ENCODE results near the gene GPHN. TPM values are rescaled to one million over a fixed set of nuclear protein-coding genes. Genes with fewer than 3 reads are reported as not detected.

GPHN gene
- total RNA-seq, 4 donors from 2014 or later, result 10.7 to 47.0 (median 28.2) TPM

- Histone ChIP-seq H3K4me1 (no peaks in the 10 kb centered on the region), H3K27me3 (no peaks in the 10 kb centered on the region), H3K27ac (no peak overlapping the region), H3K9me3 (peaks cover 0 to 3% (median 0%) of the 10 kb centered on the region in 4 donors), H3K4me3 (no peak overlapping the region), H3K36me3 (no peaks in the 10 kb centered on the region)
- TF ChIP-seq, protein P1, sequence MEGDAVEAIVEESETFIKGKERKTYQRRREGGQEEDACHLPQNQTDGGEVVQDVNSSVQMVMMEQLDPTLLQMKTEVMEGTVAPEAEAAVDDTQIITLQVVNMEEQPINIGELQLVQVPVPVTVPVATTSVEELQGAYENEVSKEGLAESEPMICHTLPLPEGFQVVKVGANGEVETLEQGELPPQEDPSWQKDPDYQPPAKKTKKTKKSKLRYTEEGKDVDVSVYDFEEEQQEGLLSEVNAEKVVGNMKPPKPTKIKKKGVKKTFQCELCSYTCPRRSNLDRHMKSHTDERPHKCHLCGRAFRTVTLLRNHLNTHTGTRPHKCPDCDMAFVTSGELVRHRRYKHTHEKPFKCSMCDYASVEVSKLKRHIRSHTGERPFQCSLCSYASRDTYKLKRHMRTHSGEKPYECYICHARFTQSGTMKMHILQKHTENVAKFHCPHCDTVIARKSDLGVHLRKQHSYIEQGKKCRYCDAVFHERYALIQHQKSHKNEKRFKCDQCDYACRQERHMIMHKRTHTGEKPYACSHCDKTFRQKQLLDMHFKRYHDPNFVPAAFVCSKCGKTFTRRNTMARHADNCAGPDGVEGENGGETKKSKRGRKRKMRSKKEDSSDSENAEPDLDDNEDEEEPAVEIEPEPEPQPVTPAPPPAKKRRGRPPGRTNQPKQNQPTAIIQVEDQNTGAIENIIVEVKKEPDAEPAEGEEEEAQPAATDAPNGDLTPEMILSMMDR (IDR thresholded peaks at IDR 0.05), result no peak
- no peak for TF ChIP-seq POLR2A (IDR thresholded peaks at IDR 0.05)
- DNase-seq, result no peak
Observed at GRCh38 chr14:66735853-66736252, 227.9 kb downstream of the GPHN start.

- Histone ChIP-seq H3K36me3 (no peaks in the 10 kb centered on the region), H3K9me3 (no peaks in the 10 kb centered on the region), H3K27me3 (no peaks in the 10 kb centered on the region), H3K4me1 (no peaks in the 10 kb centered on the region), H3K4me3 (no peak overlapping the region), H3K27ac (no peak overlapping the region)
- DNase-seq, result no peak
- TF ChIP-seq POLR2A (IDR thresholded peaks at IDR 0.05), result no peak
- TF ChIP-seq, protein P1 (IDR thresholded peaks at IDR 0.05), result no peak
Observed at GRCh38 chr14:66739826-66740225, 231.9 kb downstream of the GPHN start.

DNA sequence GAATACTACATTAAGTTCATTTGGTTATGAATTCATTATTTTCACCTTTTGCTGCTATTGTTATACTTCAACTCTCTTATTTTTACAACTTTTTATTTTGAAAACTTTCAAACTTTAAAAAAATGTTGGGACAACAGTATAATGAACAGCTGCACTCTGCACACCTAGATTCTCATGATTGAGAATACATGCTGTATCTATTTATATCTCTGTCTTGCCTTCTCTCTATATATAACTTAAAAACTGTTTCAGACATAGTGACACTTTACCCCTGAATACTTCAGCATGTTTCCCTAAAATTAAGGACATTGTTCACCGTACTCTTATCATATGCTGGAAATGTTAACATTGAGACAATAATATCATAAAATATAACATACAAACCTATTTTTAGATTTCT, 237.1 kb downstream of the GPHN start:
- no peak overlapping the region for H3K27ac ChIP-seq
- H3K4me3 ChIP-seq, result no peak overlapping the region
- H3K36me3 ChIP-seq, result no peaks in the 10 kb centered on the region
- DNase-seq, result no peak
- TF ChIP-seq POLR2A (IDR thresholded peaks at IDR 0.05), result no peak
- TF ChIP-seq, protein P1 (IDR thresholded peaks at IDR 0.05), result no peak
- H3K9me3 ChIP-seq, result no peaks in the 10 kb centered on the region
- H3K4me1 ChIP-seq, result no peaks in the 10 kb centered on the region
- H3K27me3 ChIP-seq, result no peaks in the 10 kb centered on the region

- Histone ChIP-seq H3K4me3 (no peak overlapping the region), H3K4me1 (no peaks in the 10 kb centered on the region), H3K9me3 (no peaks in the 10 kb centered on the region), H3K27ac (no peak overlapping the region), H3K36me3 (no peaks in the 10 kb centered on the region), H3K27me3 (no peaks in the 10 kb centered on the region)
- TF ChIP-seq, protein P1 (IDR thresholded peaks at IDR 0.05), result peak in 4 of 6 experiments; percentile 24 to 47 (median 42)
- TF ChIP-seq POLR2A (IDR thresholded peaks at IDR 0.05), result no peak
- DNase-seq, result no peak
Observed at GRCh38 chr14:66746316-66747006, 238.5 kb downstream of the GPHN start.

DNA sequence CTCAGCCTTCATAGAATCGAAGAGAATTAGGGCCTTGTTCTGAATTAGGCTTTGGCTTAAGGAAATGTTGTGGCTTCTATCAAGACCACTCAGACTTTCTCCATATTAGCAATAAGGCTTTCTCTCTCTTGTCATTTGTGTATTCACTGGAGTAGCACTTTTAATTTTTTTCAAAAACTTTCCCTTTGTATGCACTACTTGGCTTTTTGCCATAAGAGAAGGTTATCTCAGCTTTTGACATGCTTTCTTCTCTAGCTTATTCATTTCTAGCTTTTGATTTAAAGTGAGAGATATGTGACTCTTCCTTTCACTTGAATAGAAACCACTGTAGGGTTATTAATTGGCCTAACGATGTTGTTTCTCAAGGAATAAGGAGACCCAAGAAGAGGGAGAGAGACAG, 244.2 kb downstream of the GPHN start:
- DNase-seq, result no peak
- TF ChIP-seq POLR2A (IDR thresholded peaks at IDR 0.05), result no peak
- TF ChIP-seq, protein P1 (IDR thresholded peaks at IDR 0.05), result no peak
- H3K4me1 ChIP-seq, result no peaks in the 10 kb centered on the region

More for the DNA sequence above, 244.2 kb downstream of the GPHN start:
- no peaks in the 10 kb centered on the region for H3K27me3 ChIP-seq
- no peak overlapping the region for H3K27ac ChIP-seq
- no peaks in the 10 kb centered on the region for H3K9me3 ChIP-seq
- no peaks in the 10 kb centered on the region for H3K36me3 ChIP-seq
- no peak overlapping the region for H3K4me3 ChIP-seq

Data from Peyer's patch (tissue), 4 donors.